GM12878 (cell line): ENCODE data around the gene HTR7. TPM values are rescaled to one million over a fixed set of nuclear protein-coding genes. Genes with fewer than 3 reads are reported as not detected.

Source experiments
- ATAC-seq: fragments of 200-7000 bp; cut with Tn5 transposase; 3 replicates; pipeline ENCODE4 v1.9.1; 2020; ENCODE audit warnings: mild to moderate bottlenecking, moderate library complexity
- BruUV-seq: library from RNA; stranded (reverse); fragments of 400-500 nt; replicated peaks from 2 replicates; lab custom pipeline; 2021; lab: Mats Ljungman, UMichigan
- CTCF ChIA-PET: fragments of 300-600 bp; sonication (Branson Sonifier 250); formaldehyde crosslinking; extraction: SDS; loops from one replicate; lab custom pipeline; 2021; ENCODE audit warnings: inconsistent platforms; lab: Yijun Ruan, JAX
- POLR2A ChIA-PET: fragments of 350-600 bp; formaldehyde crosslinking; extraction: SDS; loops from one replicate; lab custom pipeline; 2021; ENCODE audit warnings: inconsistent platforms; lab: Charles Lee
- RAD21 ChIA-PET: fragments of 300-600 bp; sonication (Branson Sonifier 250); formaldehyde crosslinking; loops from one replicate; lab custom pipeline; 2023; ENCODE audit warnings: antibody characterized with exemption; ENCODE audit not compliant: unreplicated experiment; lab: Charles Lee
- SMC1A ChIA-PET: fragments of 300-600 bp; sonication (Branson Sonifier 250); formaldehyde crosslinking; loops from one replicate; lab custom pipeline; 2023; ENCODE audit not compliant: unreplicated experiment, uncharacterized antibody; lab: Charles Lee
- DNase-seq: peaks from one replicate; pipeline ENCODE4 v3.0.0-alpha.2; 2011; ENCODE audit warnings: low read depth, low spot score
- FAIRE-seq: peaks from 3 replicates; lab custom pipeline; 2011; peaks lifted over from hg19 to GRCh38; lab: Jason Lieb, UNC
- H2AFZ ChIP-seq: 2 replicates; pipeline ENCODE4 v1.6.0; 2011; ENCODE audit warnings: low read depth, low read length, control low read depth; ENCODE audit not compliant: control insufficient read depth
- H3K27ac ChIP-seq: 2 replicates; pipeline ENCODE4 v1.5.1; 2011; ENCODE audit warnings: control low read depth; ENCODE audit not compliant: control insufficient read depth, insufficient read depth
- H3K27me3 ChIP-seq, 2 experiments: replicated peaks in 1 of 2; 2 replicates each; pipeline versions ENCODE4 v1.6.0 to v1.6.1; 2011; ENCODE audit warnings: low read length in 1 of 2; ENCODE audit not compliant: control insufficient read depth in 2 of 2, insufficient read depth in 2 of 2
- H3K36me3 ChIP-seq, 2 experiments: 2 replicates each; pipeline ENCODE4 v1.5.1; 2011; ENCODE audit warnings: low read length in 1 of 2; ENCODE audit not compliant: control insufficient read depth in 2 of 2, insufficient read depth in 2 of 2
- H3K4me1 ChIP-seq: 2 replicates; pipeline ENCODE4 v1.6.1; 2011; ENCODE audit warnings: mild to moderate bottlenecking, low read length, moderate library complexity, mixed read lengths; ENCODE audit not compliant: control insufficient read depth, insufficient read depth
- H3K4me2 ChIP-seq: 2 replicates; pipeline ENCODE4 v1.6.0; 2011; ENCODE audit warnings: control low read depth; ENCODE audit not compliant: control insufficient read depth, insufficient read depth
- H3K4me3 ChIP-seq: fragments of 200-600 bp; sonication (generic); 2 replicates; pipeline ENCODE4 v1.5.1; 2016
- H3K79me2 ChIP-seq: 2 replicates; pipeline ENCODE4 v1.6.0; 2011; ENCODE audit warnings: low read length; ENCODE audit not compliant: control insufficient read depth, insufficient read depth
- H3K9ac ChIP-seq: 2 replicates; pipeline ENCODE4 v1.8.0; 2011; ENCODE audit warnings: low read length, control low read depth, mixed read lengths; ENCODE audit not compliant: control insufficient read depth, insufficient read depth
- H3K9me3 ChIP-seq: replicated peaks from 3 replicates; pipeline ENCODE4 v1.5.1; 2011; ENCODE audit warnings: mild to moderate bottlenecking, low read length; ENCODE audit not compliant: control insufficient read depth, insufficient read depth
- H4K20me1 ChIP-seq: 2 replicates; pipeline ENCODE4 v1.6.0; 2011; ENCODE audit not compliant: control insufficient read depth, insufficient read depth
- CBFB ChIP-seq: IDR thresholded peaks from 2 replicates; pipeline ENCODE4 v1.6.1; 2016; ENCODE audit warnings: antibody characterized with exemption, low read depth
- JUNB ChIP-seq: IDR thresholded peaks from 2 replicates; pipeline ENCODE4 v1.6.1; 2016; ENCODE audit warnings: antibody characterized with exemption, mild to moderate bottlenecking
- JUND ChIP-seq: IDR thresholded peaks from 2 replicates; pipeline ENCODE4 v1.6.1; 2012; ENCODE audit warnings: low read depth, mild to moderate bottlenecking, low read length, improper control_type of control experiment, moderate library complexity
- MEF2A ChIP-seq: IDR thresholded peaks from 2 replicates; pipeline ENCODE4 v1.6.1; 2011; ENCODE audit warnings: low read depth, mild to moderate bottlenecking, low read length, moderate library complexity; ENCODE audit not compliant: insufficient read depth
- NR2C1 ChIP-seq: fragments of 450-650 bp; IDR thresholded peaks from 2 replicates; pipeline ENCODE4 v1.6.1; 2017; ENCODE audit warnings: antibody characterized with exemption, mild to moderate bottlenecking, moderate library complexity
- TAF1 ChIP-seq: IDR thresholded peaks from 2 replicates; pipeline ENCODE4 v1.6.1; 2011; ENCODE audit warnings: mild to moderate bottlenecking, low read depth, low read length, borderline replicate concordance
- WGBS: methylation state at CpG from one replicate; pipeline ENCODE4 v1.1.6; 2016; ENCODE audit warnings: low lambda C conversion rate; ENCODE audit not compliant: insufficient replicate concordance, insufficient coverage; ENCODE audit errors: missing lambda C conversion rate; 5-methylcytosine and 5-hydroxymethylcytosine counted together
- in situ Hi-C: fragments of 300-500 bp; cut with MboI; formaldehyde crosslinking; loops from 9 replicates; pipeline ENCODE4 v1.14.3; 2018; ENCODE audit warnings: mixed read lengths
- intact Hi-C: fragments of 100-400 bp; cut with micrococcal nuclease; formaldehyde crosslinking; loops from one replicate; pipeline ENCODE4 v1.14.2; 2022; ENCODE audit not compliant: unreplicated experiment
- polyA plus RNA-seq, 11 experiments: library from polyadenylated mRNA; depleted of rRNA in 4 of 11; unstranded in 6 of 11; stranded (reverse) in 5 of 11; fragments of >200 nt; fragmentation: Nextera tagmentation in 4 of 11; fragmentation: Illumina TruSeq in 1 of 11; extraction: Ambion mirVana in 4 of 11; extraction: Trizol in 1 of 11; gene quantifications; 1 replicate in 1 of 11; 2 replicates in 10 of 11; pipeline versions ENCODE4 v1.2.1 to v1.2.3, GENCODE V29; 2011 to 2016; ENCODE audit warnings: inconsistent platforms in 2 of 11, missing spikeins in 2 of 11, low read depth in 1 of 11
- total RNA-seq, 4 experiments: library from RNA; depleted of rRNA in 3 of 4; stranded (reverse); fragments of >200 nt in 3 of 4; fragmentation: Illumina TruSeq in 1 of 4; extraction: Trizol in 1 of 4; gene quantifications; 2 replicates each; pipeline versions ENCODE4 v1.2.1 to v1.2.3, GENCODE V29; 2013 to 2021
- TF ChIP-seq, protein P1 (sequence below): fragments of 450-650 bp; IDR thresholded peaks from 2 replicates; pipeline ENCODE4 v1.6.1; 2017; ENCODE audit warnings: mild to moderate bottlenecking, moderate library complexity
- TF ChIP-seq, protein P2 (sequence below): fragments of 450-650 bp; IDR thresholded peaks from 2 replicates; pipeline ENCODE4 v1.6.1; 2014; ENCODE audit warnings: mild to moderate bottlenecking
- TF ChIP-seq, protein P3 (sequence below): fragments of 450-650 bp; IDR thresholded peaks from 2 replicates; pipeline ENCODE4 v1.6.1; 2017; ENCODE audit warnings: low read depth, mild to moderate bottlenecking, moderate library complexity
- TF ChIP-seq, protein P4 (sequence below): fragments of 450-650 bp; IDR thresholded peaks from 2 replicates; pipeline ENCODE4 v1.6.1; 2018; ENCODE audit warnings: mild to moderate bottlenecking, low read depth, moderate library complexity; ENCODE audit not compliant: partially characterized antibody

Gene HTR7
- total and polyA plus RNA-seq, 10 of the 15 experiments (the other 5 are each of a cell fraction or from before 2014, with no cell fraction given), result 0.01 to 1.3 (median 0.06) TPM; not detected in 4

DNA sequence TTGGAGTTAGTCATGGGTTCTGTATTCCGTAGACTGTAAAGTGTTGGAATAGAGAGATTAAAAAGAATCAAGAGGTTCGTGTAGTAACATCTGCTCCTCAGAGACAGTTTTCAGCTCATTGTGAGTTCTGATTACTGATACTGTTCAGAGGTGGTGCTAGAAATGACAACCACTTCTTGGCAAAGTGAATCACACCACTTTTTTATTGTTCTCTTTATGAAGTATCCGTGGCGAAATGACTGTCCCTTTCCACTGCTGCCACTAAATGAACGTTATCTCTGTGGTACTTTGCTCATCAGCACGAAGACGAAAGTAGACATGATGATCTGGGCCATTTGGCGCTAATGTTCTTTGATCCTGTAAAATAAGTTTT, 14.8 kb upstream of the HTR7 start (continued):
- TF ChIP-seq, protein P1, sequence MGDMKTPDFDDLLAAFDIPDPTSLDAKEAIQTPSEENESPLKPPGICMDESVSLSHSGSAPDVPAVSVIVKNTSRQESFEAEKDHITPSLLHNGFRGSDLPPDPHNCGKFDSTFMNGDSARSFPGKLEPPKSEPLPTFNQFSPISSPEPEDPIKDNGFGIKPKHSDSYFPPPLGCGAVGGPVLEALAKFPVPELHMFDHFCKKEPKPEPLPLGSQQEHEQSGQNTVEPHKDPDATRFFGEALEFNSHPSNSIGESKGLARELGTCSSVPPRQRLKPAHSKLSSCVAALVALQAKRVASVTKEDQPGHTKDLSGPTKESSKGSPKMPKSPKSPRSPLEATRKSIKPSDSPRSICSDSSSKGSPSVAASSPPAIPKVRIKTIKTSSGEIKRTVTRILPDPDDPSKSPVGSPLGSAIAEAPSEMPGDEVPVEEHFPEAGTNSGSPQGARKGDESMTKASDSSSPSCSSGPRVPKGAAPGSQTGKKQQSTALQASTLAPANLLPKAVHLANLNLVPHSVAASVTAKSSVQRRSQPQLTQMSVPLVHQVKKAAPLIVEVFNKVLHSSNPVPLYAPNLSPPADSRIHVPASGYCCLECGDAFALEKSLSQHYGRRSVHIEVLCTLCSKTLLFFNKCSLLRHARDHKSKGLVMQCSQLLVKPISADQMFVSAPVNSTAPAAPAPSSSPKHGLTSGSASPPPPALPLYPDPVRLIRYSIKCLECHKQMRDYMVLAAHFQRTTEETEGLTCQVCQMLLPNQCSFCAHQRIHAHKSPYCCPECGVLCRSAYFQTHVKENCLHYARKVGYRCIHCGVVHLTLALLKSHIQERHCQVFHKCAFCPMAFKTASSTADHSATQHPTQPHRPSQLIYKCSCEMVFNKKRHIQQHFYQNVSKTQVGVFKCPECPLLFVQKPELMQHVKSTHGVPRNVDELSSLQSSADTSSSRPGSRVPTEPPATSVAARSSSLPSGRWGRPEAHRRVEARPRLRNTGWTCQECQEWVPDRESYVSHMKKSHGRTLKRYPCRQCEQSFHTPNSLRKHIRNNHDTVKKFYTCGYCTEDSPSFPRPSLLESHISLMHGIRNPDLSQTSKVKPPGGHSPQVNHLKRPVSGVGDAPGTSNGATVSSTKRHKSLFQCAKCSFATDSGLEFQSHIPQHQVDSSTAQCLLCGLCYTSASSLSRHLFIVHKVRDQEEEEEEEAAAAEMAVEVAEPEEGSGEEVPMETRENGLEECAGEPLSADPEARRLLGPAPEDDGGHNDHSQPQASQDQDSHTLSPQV, result no peak
- TF ChIP-seq JUNB, result peak; percentile 50
- no peak for TF ChIP-seq TAF1
- TF ChIP-seq, all 136 proteins: peak for 1

DNA sequence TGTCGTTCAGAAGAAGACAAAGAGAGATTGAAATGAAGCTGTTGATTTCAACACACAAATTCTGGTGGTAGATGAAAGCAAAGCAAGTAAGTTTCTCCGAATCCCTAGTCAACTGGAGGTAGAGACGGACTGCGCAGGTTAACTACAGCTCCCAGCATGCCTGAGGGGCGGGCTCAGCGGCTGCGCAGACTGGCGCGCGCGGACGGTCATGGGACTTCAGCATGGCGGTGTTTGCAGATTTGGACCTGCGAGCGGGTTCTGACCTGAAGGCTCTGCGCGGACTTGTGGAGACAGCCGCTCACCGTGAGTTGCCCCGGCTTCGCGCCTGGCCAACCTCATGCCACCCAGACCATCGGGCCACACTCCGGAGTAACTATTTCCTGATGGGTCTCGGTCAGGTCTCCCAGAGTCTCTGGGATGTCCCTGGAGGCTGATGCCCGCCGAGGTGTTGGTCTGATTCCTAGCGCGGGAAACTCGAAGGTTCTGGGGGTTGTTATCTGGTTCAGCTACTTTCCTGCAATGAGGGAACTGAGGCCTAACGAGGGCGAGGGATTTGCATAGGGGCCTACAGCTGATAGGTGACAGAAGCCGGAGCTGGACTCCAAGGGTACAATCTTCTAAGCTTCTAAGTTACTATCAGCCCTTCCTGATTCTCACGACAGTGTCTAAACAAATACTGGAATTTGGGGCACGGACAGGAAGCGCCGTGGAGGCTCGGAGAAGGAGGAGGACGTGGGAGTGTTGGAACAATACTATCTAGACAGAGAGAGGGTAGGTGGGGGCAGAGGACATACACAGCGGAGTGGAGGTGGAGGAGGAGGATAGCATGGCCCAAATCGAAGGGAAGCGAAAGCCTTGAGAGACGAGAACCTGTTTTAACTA, 14.2 kb upstream of the HTR7 start, which contains the start of gene RPP30:
Gene RPP30, plus strand, starts transcription at position 209 of the 882 bp plus-strand sequence. Its CDS starts 13 bp downstream, at position 222.
- Histone ChIP-seq H3K79me2 (peaks cover 22% of the 10 kb centered on the region), H3K27ac (peak within 1 kb of the TSS; percentile 66), H3K27me3 (no peaks in the 10 kb centered on the region; a peak in 1 of 4 replicates), H3K9ac (peak within 1 kb of the TSS; percentile 78), H3K4me2 (peak within 1 kb of the TSS; percentile 92), H3K4me3 (peak within 1 kb of the TSS; percentile 87), H3K36me3 (peaks cover 0 to 9% of the 10 kb centered on the region in 2 experiments; a peak in 3 of 4 replicates), H3K4me1 (0 out of 2 replicates have a peak, but pooled peaks cover 3% of the 10 kb centered on the region), H2AFZ (peak within 1 kb of the TSS; percentile 94), H4K20me1 (no peaks in the 10 kb centered on the region), H3K9me3 (no peaks in the 10 kb centered on the region; the same call in 1 of the 3 replicates)
- intact Hi-C loops (loop anchor here (2.0 kb wide), 1 partner anchor 121 kb away; no protein-coding TSS in a partner anchor), in situ Hi-C loops (no loop called here)
- DNase-seq (peak; percentile 46), ATAC-seq (peak; percentile 99), FAIRE-seq (peak; percentile 76)
- ChIA-PET POLR2A (interaction anchor here (0.9 kb wide), 1 partner anchor 1052 kb away, joined by 3 read pairs; the partner anchor contains the start of gene BTAF1), CTCF (interaction anchor here (0.6 to 3.5 kb wide), 21 partner anchors 8 to 1056 kb away, joined by 3 to 20 read pairs (median 4); partner anchors contain the start of gene HTR7), SMC1A (interaction anchor here (0.6 to 1.7 kb wide), 9 partner anchors 8 to 427 kb away, joined by 3 to 6 read pairs (median 4); no protein-coding TSS in a partner anchor), RAD21 (interaction anchor here (0.8 to 1.4 kb wide), 5 partner anchors 40 to 1171 kb away, joined by 3 to 5 read pairs (median 3); partner anchors contain the start of gene KIF20B)
- WGBS, result under 1% methylated on average over 42 of the region's 43 CpGs
- no TSS peak for BruUV-seq
- TF ChIP-seq, protein P2, sequence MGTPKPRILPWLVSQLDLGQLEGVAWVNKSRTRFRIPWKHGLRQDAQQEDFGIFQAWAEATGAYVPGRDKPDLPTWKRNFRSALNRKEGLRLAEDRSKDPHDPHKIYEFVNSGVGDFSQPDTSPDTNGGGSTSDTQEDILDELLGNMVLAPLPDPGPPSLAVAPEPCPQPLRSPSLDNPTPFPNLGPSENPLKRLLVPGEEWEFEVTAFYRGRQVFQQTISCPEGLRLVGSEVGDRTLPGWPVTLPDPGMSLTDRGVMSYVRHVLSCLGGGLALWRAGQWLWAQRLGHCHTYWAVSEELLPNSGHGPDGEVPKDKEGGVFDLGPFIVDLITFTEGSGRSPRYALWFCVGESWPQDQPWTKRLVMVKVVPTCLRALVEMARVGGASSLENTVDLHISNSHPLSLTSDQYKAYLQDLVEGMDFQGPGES, result no peak
- TF ChIP-seq, protein P3, sequence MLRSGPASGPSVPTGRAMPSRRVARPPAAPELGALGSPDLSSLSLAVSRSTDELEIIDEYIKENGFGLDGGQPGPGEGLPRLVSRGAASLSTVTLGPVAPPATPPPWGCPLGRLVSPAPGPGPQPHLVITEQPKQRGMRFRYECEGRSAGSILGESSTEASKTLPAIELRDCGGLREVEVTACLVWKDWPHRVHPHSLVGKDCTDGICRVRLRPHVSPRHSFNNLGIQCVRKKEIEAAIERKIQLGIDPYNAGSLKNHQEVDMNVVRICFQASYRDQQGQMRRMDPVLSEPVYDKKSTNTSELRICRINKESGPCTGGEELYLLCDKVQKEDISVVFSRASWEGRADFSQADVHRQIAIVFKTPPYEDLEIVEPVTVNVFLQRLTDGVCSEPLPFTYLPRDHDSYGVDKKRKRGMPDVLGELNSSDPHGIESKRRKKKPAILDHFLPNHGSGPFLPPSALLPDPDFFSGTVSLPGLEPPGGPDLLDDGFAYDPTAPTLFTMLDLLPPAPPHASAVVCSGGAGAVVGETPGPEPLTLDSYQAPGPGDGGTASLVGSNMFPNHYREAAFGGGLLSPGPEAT, result peak; percentile 80
- TF ChIP-seq JUND (no peak), MEF2A (no peak), CBFB (0 out of 2 replicates have a peak, but pooled peaks have one; percentile 42), NR2C1 (no peak)
- TF ChIP-seq, protein P4, sequence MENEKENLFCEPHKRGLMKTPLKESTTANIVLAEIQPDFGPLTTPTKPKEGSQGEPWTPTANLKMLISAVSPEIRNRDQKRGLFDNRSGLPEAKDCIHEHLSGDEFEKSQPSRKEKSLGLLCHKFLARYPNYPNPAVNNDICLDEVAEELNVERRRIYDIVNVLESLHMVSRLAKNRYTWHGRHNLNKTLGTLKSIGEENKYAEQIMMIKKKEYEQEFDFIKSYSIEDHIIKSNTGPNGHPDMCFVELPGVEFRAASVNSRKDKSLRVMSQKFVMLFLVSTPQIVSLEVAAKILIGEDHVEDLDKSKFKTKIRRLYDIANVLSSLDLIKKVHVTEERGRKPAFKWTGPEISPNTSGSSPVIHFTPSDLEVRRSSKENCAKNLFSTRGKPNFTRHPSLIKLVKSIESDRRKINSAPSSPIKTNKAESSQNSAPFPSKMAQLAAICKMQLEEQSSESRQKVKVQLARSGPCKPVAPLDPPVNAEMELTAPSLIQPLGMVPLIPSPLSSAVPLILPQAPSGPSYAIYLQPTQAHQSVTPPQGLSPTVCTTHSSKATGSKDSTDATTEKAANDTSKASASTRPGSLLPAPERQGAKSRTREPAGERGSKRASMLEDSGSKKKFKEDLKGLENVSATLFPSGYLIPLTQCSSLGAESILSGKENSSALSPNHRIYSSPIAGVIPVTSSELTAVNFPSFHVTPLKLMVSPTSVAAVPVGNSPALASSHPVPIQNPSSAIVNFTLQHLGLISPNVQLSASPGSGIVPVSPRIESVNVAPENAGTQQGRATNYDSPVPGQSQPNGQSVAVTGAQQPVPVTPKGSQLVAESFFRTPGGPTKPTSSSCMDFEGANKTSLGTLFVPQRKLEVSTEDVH, result no peak
